Cardiac fibroblast (primary cell): ENCODE results near the gene MAP4K3.

Source experiments
- DNase-seq, 2 donors: peaks; one replicate each; pipeline versions ENCODE4 v3.0.0 to v3.0.0-alpha.2; 2010; ENCODE audit warnings: low read depth in 2 of 2
- H3K4me3 ChIP-seq, 2 donors: replicated peaks in 1 of 2; 1 replicate in 1 of 2; 2 replicates in 1 of 2; pipeline ENCODE4 v1.5.1; 2011; ENCODE audit warnings: low read depth in 2 of 2, low read length in 2 of 2, mild to moderate bottlenecking in 2 of 2, moderate library complexity in 1 of 2
- CTCF ChIP-seq: IDR thresholded peaks from one replicate; pipeline ENCODE4 v1.5.1; 2011; ENCODE audit warnings: low read depth, mild to moderate bottlenecking, low read length, inconsistent platforms

MAP4K3 gene

GRCh38 chr2:39301352-39301751 lies 135.7 kb downstream of the MAP4K3 start:
- no peak overlapping the region for H3K4me3 ChIP-seq
- DNase-seq, result no peak
- TF ChIP-seq CTCF, result no peak

GRCh38 chr2:39300044-39300978 lies 136.8 kb downstream of the MAP4K3 start:
- H3K4me3 ChIP-seq, result no peak overlapping the region
- TF ChIP-seq CTCF, result no peak
- DNase-seq, result no peak

GRCh38 chr2:39290433-39290832 lies 146.7 kb downstream of the MAP4K3 start:
- no peak for DNase-seq
- H3K4me3 ChIP-seq, result no peak overlapping the region
- TF ChIP-seq CTCF, result no peak

GRCh38 chr2:39289609-39290008 lies 147.5 kb downstream of the MAP4K3 start:
- peak in 1 of 2 donors; percentile 22 for DNase-seq
- no peak for TF ChIP-seq CTCF
- H3K4me3 ChIP-seq, result no peak overlapping the region

- no peak overlapping the region for H3K4me3 ChIP-seq
- no peak for TF ChIP-seq CTCF
- no peak for DNase-seq
Measured at GRCh38 chr2:39283561-39283960, 153.5 kb downstream of the MAP4K3 start.

- no peak overlapping the region for H3K4me3 ChIP-seq
- TF ChIP-seq CTCF, result no peak
- no peak for DNase-seq
Measured at GRCh38 chr2:39281391-39281790, 155.7 kb downstream of the MAP4K3 start.
